Nephron progenitor cell (in vitro differentiated cells): Measurements from ENCODE around the gene KIF16B.

Source experiments
- DNase-seq: peaks from one replicate; pipeline ENCODE4 v3.0.0; 2021
- H3K27ac Mint-ChIP-seq: 2 replicates; pipeline ENCODE4 v1.8.0; 2021; ENCODE audit warnings: mild to moderate bottlenecking, moderate library complexity, mixed read lengths
- H3K27me3 Mint-ChIP-seq: 2 replicates; pipeline ENCODE4 v1.8.0; 2021; ENCODE audit warnings: mild to moderate bottlenecking, low read depth, mixed read lengths; ENCODE audit not compliant: poor library complexity
- H3K36me3 Mint-ChIP-seq: 2 replicates; pipeline ENCODE4 v1.8.0; 2021; ENCODE audit warnings: low read depth, mixed read lengths
- H3K4me1 Mint-ChIP-seq: 2 replicates; pipeline ENCODE4 v1.8.0; 2021; ENCODE audit warnings: mixed read lengths
- H3K4me3 Mint-ChIP-seq: 2 replicates; pipeline ENCODE4 v1.8.0; 2021; ENCODE audit warnings: mild to moderate bottlenecking, moderate library complexity, mixed read lengths
- H3K9me3 Mint-ChIP-seq: 2 replicates; pipeline ENCODE4 v1.8.0; 2021; ENCODE audit warnings: mild to moderate bottlenecking, moderate library complexity, mixed read lengths
- TF ChIP-seq, protein P1 (sequence below): fragments of 200-600 bp; sonication (generic); IDR thresholded peaks from 2 replicates; pipeline ENCODE4 v1.5.0; 2021; ENCODE audit warnings: antibody characterized with exemption

The KIF16B gene

DNA sequence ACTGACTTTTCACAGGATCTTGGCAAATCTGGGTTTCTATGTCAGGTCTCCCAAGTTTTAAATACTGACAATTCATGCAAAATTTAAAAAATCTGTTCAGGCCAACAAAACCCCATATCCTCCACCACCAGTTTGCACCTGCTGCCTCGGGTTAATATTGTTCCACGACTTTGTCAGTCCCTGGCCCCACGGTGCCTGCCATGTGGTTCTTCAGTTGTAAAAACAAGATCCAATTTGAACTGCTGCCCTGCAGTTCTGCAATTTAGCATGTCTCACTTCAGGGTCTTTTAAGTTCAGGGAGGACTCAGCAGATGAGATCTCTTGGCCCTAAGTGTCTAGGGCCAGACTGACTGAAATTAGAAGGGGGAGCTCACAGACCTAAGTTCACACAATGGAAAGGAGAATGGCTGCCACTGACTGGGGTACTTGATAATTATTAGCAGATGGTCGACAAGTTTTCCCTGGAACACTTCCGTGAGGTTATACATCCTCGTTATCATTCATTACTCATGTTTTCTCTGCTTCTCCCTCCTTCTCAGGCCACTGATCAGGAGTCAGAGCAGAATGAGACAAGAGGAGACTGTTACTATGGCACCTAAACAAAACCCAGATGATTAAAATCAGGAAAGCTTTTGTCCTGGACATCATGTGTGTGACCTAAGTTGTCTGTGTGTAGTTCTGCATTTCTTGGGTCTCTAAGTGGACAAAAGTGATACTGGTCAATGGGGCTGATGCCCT lies 223.6 kb downstream of the KIF16B start:
- TF ChIP-seq, protein P1, sequence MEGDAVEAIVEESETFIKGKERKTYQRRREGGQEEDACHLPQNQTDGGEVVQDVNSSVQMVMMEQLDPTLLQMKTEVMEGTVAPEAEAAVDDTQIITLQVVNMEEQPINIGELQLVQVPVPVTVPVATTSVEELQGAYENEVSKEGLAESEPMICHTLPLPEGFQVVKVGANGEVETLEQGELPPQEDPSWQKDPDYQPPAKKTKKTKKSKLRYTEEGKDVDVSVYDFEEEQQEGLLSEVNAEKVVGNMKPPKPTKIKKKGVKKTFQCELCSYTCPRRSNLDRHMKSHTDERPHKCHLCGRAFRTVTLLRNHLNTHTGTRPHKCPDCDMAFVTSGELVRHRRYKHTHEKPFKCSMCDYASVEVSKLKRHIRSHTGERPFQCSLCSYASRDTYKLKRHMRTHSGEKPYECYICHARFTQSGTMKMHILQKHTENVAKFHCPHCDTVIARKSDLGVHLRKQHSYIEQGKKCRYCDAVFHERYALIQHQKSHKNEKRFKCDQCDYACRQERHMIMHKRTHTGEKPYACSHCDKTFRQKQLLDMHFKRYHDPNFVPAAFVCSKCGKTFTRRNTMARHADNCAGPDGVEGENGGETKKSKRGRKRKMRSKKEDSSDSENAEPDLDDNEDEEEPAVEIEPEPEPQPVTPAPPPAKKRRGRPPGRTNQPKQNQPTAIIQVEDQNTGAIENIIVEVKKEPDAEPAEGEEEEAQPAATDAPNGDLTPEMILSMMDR: no peak
- no peak for DNase-seq
- Mint-ChIP-seq H3K4me1 (peaks cover 12% of the 10 kb centered on the region), H3K9me3 (no peaks in the 10 kb centered on the region), H3K27me3 (no peaks in the 10 kb centered on the region), H3K4me3 (no peak overlapping the region), H3K36me3 (peaks cover 4% of the 10 kb centered on the region), H3K27ac (no peak overlapping the region)

DNA sequence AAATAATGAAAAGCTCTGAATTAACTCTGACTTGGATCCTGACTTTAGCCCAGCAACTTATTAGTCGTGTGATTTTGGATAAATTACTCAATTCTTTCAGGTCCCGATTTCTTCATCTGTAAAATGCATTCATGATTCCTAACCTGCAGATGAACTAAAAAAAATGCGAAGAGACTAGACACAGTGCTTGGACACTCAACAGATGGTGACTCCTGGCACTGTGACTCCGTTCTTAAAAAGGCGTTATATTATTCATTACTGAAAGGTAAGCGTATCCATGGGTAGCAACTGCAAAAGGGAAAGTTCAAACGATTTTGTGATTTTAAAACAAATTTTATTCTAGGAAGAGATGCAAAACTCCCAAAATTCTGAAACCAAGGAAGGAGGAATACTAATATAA lies 226.3 kb downstream of the KIF16B start:
- H3K9me3 Mint-ChIP-seq: no peaks in the 10 kb centered on the region
- TF ChIP-seq, protein P1: no peak
- H3K4me3 Mint-ChIP-seq: no peak overlapping the region
- peaks cover 4% of the 10 kb centered on the region for H3K36me3 Mint-ChIP-seq
- peaks cover 14% of the 10 kb centered on the region for H3K4me1 Mint-ChIP-seq
- H3K27me3 Mint-ChIP-seq: no peaks in the 10 kb centered on the region
- no peak for DNase-seq
- H3K27ac Mint-ChIP-seq: no peak overlapping the region

DNA sequence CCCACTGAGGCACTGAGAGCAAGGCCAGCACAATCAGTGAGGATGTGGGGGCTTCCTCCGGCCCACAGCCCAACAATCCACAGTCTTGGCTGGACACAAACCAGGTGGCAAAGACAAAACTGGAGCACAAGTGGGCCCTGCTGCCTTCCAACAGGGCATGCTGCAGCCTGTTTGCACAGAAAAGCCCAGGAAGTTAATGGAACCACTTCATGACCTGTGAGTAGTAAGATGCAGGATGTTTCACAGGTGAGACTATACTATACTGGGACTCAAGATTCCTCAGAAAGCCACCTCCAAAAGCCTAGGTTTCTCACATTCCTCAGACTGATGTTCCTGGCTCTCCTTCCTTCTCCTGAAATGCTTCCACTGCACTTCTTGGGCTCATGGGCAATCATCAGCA lies 235.5 kb downstream of the KIF16B start:
- no peak overlapping the region for H3K27ac Mint-ChIP-seq
- no peak for DNase-seq
- peaks cover 4% of the 10 kb centered on the region for H3K9me3 Mint-ChIP-seq
- no peak overlapping the region for H3K4me3 Mint-ChIP-seq
- H3K36me3 Mint-ChIP-seq: peaks cover 39% of the 10 kb centered on the region
- no peaks in the 10 kb centered on the region for H3K27me3 Mint-ChIP-seq
- TF ChIP-seq, protein P1: no peak
- H3K4me1 Mint-ChIP-seq: peaks cover 2% of the 10 kb centered on the region

DNA sequence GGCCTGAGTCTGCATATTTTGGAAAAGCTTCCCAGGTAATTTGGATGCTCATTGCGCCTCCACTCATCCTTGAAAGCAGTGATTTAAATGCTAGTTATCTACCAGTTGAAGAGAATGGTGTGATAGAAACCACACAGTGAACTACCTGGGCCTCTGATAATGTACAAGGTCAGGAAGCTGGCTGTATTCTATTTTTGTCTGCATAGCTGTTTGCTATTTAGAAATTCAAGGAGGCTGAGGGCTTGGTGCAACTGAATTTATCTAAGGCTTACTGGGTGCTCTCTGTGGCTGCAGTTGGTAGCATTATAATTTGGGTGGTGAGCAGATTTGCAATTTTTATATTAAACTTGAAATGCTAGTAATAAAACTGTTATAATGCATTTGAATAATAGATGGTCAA lies 245.6 kb downstream of the KIF16B start:
- TF ChIP-seq, protein P1: no peak
- Mint-ChIP-seq H3K4me3 (no peak overlapping the region), H3K36me3 (peaks cover 51% of the 10 kb centered on the region), H3K4me1 (no peaks in the 10 kb centered on the region), H3K27me3 (no peaks in the 10 kb centered on the region), H3K27ac (no peak overlapping the region), H3K9me3 (peaks cover 31% of the 10 kb centered on the region)
- DNase-seq: no peak

DNA sequence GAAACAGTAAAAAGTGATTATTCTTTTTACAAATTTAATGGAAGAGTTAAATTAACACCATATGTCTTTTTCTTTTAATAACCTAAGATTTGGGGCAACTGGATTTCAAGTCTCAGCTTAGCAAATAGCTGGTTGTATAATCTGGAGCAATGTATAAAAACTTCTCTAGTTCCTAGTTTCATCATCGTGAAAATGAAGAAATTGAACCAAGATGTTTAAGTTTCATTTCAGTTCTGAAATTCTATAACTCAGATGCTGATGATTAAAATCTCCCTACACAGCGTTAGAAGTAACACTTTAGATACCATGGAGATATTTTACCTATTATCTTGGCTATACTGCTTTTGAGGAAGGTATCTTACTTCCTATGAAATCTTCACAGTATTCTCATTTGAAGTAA lies 252.0 kb downstream of the KIF16B start:
- DNase-seq: no peak
- no peaks in the 10 kb centered on the region for H3K27me3 Mint-ChIP-seq
- H3K9me3 Mint-ChIP-seq: peaks cover 27% of the 10 kb centered on the region
- H3K36me3 Mint-ChIP-seq: peaks cover 39% of the 10 kb centered on the region
- TF ChIP-seq, protein P1: no peak
- H3K4me1 Mint-ChIP-seq: no peaks in the 10 kb centered on the region
- no peak overlapping the region for H3K27ac Mint-ChIP-seq
- H3K4me3 Mint-ChIP-seq: no peak overlapping the region
